ENCODE data around the gene SPATA21. TPM values are rescaled to one million over a fixed set of nuclear protein-coding genes. Genes with fewer than 3 reads are reported as not detected.

The SPATA21 gene
- total RNA-seq, 1 experiment from 2014 or later = not detected

GRCh38 chr1:16422041-16422440 lies 15.2 kb downstream of the SPATA21 start:
- Histone ChIP-seq H3K14ac (ENCODE audit: insufficient read depth, low read length) (no peak overlapping the region), H4K91ac (ENCODE audit: insufficient read length, low read depth, low read length) (no peak overlapping the region), H3K9me3 (ENCODE audit: control insufficient read depth, low read depth, low read length) (no peaks in the 10 kb centered on the region), H2AFZ (ENCODE audit: low read length) (no peak overlapping the region), H2BK12ac (ENCODE audit: insufficient read length, low read depth, low read length) (no peak overlapping the region), H3K18ac (ENCODE audit: insufficient read length, low read depth, low read length) (no peak overlapping the region), H3K56ac (ENCODE audit: insufficient read length, low read depth, low read length) (no peak overlapping the region), H3K4me2 (ENCODE audit: insufficient read depth, insufficient read length, low read length) (no peak overlapping the region), H2BK15ac (ENCODE audit: low read depth, low read length) (no peak overlapping the region), H3K79me1 (ENCODE audit: insufficient read depth, low read depth, low read length, poor library complexity, severe bottlenecking) (no peaks in the 10 kb centered on the region), H3K79me2 (ENCODE audit: insufficient read depth, low read length) (no peaks in the 10 kb centered on the region), H3K23me2 (ENCODE audit: insufficient read length, low read depth, low read length, poor library complexity, severe bottlenecking) (no peaks in the 10 kb centered on the region), H2BK5ac (ENCODE audit: insufficient read length, low read length) (no peak overlapping the region), H4K20me1 (ENCODE audit: control insufficient read depth, insufficient read depth, insufficient read length) (no peaks in the 10 kb centered on the region), H3K23ac (ENCODE audit: insufficient read length, low read depth, low read length) (no peak overlapping the region), H3T11ph (ENCODE audit: low read length) (no peak overlapping the region), H4K8ac (replicated peaks; ENCODE audit: insufficient read length, low read depth, low read length) (no peak overlapping the region), H3K4ac (ENCODE audit: low read depth, low read length) (no peak overlapping the region), H3K27me3 (ENCODE audit: insufficient read depth, low read length) (no peaks in the 10 kb centered on the region; the same call in 1 of the 2 replicates), H2BK20ac (ENCODE audit: low read depth, low read length, poor library complexity, severe bottlenecking) (no peak overlapping the region), H3K27ac (ENCODE audit: insufficient read length, low read depth, low read length) (no peak overlapping the region), H3K4me1 (ENCODE audit: insufficient read depth, low read length) (peaks cover 3% of the 10 kb centered on the region; the same call in 1 of the 2 replicates), H4K5ac (ENCODE audit: insufficient read length, low read depth, low read length) (no peak overlapping the region), H2BK120ac (ENCODE audit: low read depth, low read length, poor library complexity, severe bottlenecking) (no peak overlapping the region), H3K9ac (ENCODE audit: extremely low read depth, insufficient read length, low read length) (no peak overlapping the region), H2AK5ac (ENCODE audit: insufficient read length, low read length) (no peak overlapping the region)
- H3K27me3 Mint-ChIP-seq (ENCODE audit: low read depth) = peaks cover 9% of the 10 kb centered on the region; the same call in 1 of the 2 replicates
- WGBS (ENCODE audit: extremely low coverage, insufficient read length, low lambda C conversion rate) = no CpG with 5 or more reads among the region's 7 CpGs
- no peak for DNase-seq
- no peak overlapping the region for H3K4me3 Mint-ChIP-seq
- TF ChIP-seq CTCF (conservative IDR thresholded peaks at IDR 0.05) = no peak
- H3K9me3 Mint-ChIP-seq = no peaks in the 10 kb centered on the region
- H3K4me1 Mint-ChIP-seq = peaks cover 13% of the 10 kb centered on the region in 2 experiments
- no peak overlapping the region for H3K27ac Mint-ChIP-seq
- H3K36me3 Mint-ChIP-seq (ENCODE audit: insufficient read depth in 1 of 3, low read depth in 3 of 3) = no peaks in the 10 kb centered on the region
